GM12875 (cell line): ENCODE results near the gene FRY.

Source experiments
- H3K4me3 ChIP-seq: one replicate; pipeline ENCODE4 v1.5.1; 2011; ENCODE audit warnings: low read depth, low read length, control low read depth
- CTCF ChIP-seq: IDR thresholded peaks from 2 replicates; pipeline ENCODE4 v1.5.1; 2011; ENCODE audit warnings: low read depth, mild to moderate bottlenecking, control low read depth, inconsistent platforms, low read length, moderate library complexity, borderline replicate concordance; ENCODE audit not compliant: insufficient read depth

Gene FRY

GRCh38 chr13:32098272-32098671 lies 66.7 kb downstream of the FRY start:
- no peak for TF ChIP-seq CTCF
- no peak overlapping the region for H3K4me3 ChIP-seq

GRCh38 chr13:32105653-32106313 lies 74.2 kb downstream of the FRY start:
- no peak for TF ChIP-seq CTCF
- no peak overlapping the region for H3K4me3 ChIP-seq

- H3K4me3 ChIP-seq: no peak overlapping the region
- TF ChIP-seq CTCF: no peak
Measured at GRCh38 chr13:32107474-32107873, 75.9 kb downstream of the FRY start.

- TF ChIP-seq CTCF: no peak
- H3K4me3 ChIP-seq: no peak overlapping the region
Measured at GRCh38 chr13:32107973-32108372, 76.4 kb downstream of the FRY start.

- H3K4me3 ChIP-seq: no peak overlapping the region
- TF ChIP-seq CTCF: no peak
Measured at GRCh38 chr13:32113532-32113931, 82.0 kb downstream of the FRY start.

GRCh38 chr13:32114284-32114950 lies 82.8 kb downstream of the FRY start:
- no peak for TF ChIP-seq CTCF
- H3K4me3 ChIP-seq: no peak overlapping the region

GRCh38 chr13:32115066-32115465 lies 83.5 kb downstream of the FRY start:
- TF ChIP-seq CTCF: no peak
- H3K4me3 ChIP-seq: no peak overlapping the region
